ENCODE results near the gene ARL6IP5. TPM values are rescaled to one million over a fixed set of nuclear protein-coding genes. Genes with fewer than 3 reads are reported as not detected.

ARL6IP5 gene
- total RNA-seq, 1 experiment from 2014 or later = 16.9 TPM

- H2BK15ac ChIP-seq (ENCODE audit: low read depth, low read length) = no peak overlapping the region
- H3K79me2 ChIP-seq (ENCODE audit: insufficient read depth, low read length) = no peaks in the 10 kb centered on the region
- no peak overlapping the region for H4K8ac ChIP-seq (replicated peaks; ENCODE audit: insufficient read length, low read depth, low read length)
- H2AFZ ChIP-seq (ENCODE audit: low read length) = no peak overlapping the region
- H3K4me2 ChIP-seq (ENCODE audit: insufficient read depth, insufficient read length, low read length) = no peak overlapping the region
- no peak overlapping the region for H2BK120ac ChIP-seq (ENCODE audit: low read depth, low read length, poor library complexity, severe bottlenecking)
- H3K79me1 ChIP-seq (ENCODE audit: insufficient read depth, low read depth, low read length, poor library complexity, severe bottlenecking) = no peaks in the 10 kb centered on the region
- no peak overlapping the region for H3K27ac ChIP-seq (ENCODE audit: insufficient read length, low read depth, low read length)
- H4K5ac ChIP-seq (ENCODE audit: insufficient read length, low read depth, low read length) = no peak overlapping the region
- H3K4me1 Mint-ChIP-seq = peaks cover 12 to 23% of the 10 kb centered on the region in 2 experiments
- H2BK5ac ChIP-seq (ENCODE audit: insufficient read length, low read length) = no peak overlapping the region
- no peak overlapping the region for H3T11ph ChIP-seq (ENCODE audit: low read length)
- no peaks in the 10 kb centered on the region for H3K23me2 ChIP-seq (ENCODE audit: insufficient read length, low read depth, low read length, poor library complexity, severe bottlenecking)
- no peak overlapping the region for H4K91ac ChIP-seq (ENCODE audit: insufficient read length, low read depth, low read length)
- no peaks in the 10 kb centered on the region for H4K20me1 ChIP-seq (ENCODE audit: control insufficient read depth, insufficient read depth, insufficient read length)
- H3K9me3 Mint-ChIP-seq = no peaks in the 10 kb centered on the region
- H3K36me3 Mint-ChIP-seq (ENCODE audit: insufficient read depth in 1 of 3, low read depth in 3 of 3) = no peaks in the 10 kb centered on the region
- no peak overlapping the region for H3K4ac ChIP-seq (ENCODE audit: low read depth, low read length)
- H2BK12ac ChIP-seq (ENCODE audit: insufficient read length, low read depth, low read length) = no peak overlapping the region
- H3K9me3 ChIP-seq (ENCODE audit: control insufficient read depth, low read depth, low read length) = no peaks in the 10 kb centered on the region
- no peak overlapping the region for H2BK20ac ChIP-seq (ENCODE audit: low read depth, low read length, poor library complexity, severe bottlenecking)
- H3K9ac ChIP-seq (ENCODE audit: extremely low read depth, insufficient read length, low read length) = no peak overlapping the region
- no peak overlapping the region for H3K18ac ChIP-seq (ENCODE audit: insufficient read length, low read depth, low read length)
- H3K23ac ChIP-seq (ENCODE audit: insufficient read length, low read depth, low read length) = no peak overlapping the region
- WGBS (ENCODE audit: extremely low coverage, insufficient read length, low lambda C conversion rate) = no CpG with 5 or more reads among the region's 3 CpGs
- no peak for TF ChIP-seq CTCF (conservative IDR thresholded peaks at IDR 0.05)
- peaks cover 4% of the 10 kb centered on the region; the same call in 1 of the 2 replicates for H3K27me3 ChIP-seq (ENCODE audit: insufficient read depth, low read length)
- H3K27ac Mint-ChIP-seq = no peak overlapping the region
- DNase-seq = no peak
- no peaks in the 10 kb centered on the region; the same call in 1 of the 2 replicates for H3K4me1 ChIP-seq (ENCODE audit: insufficient read depth, low read length)
- H3K4me3 Mint-ChIP-seq = no peak overlapping the region
- H3K27me3 Mint-ChIP-seq (ENCODE audit: low read depth) = peaks cover 92% of the 10 kb centered on the region
- H3K14ac ChIP-seq (ENCODE audit: insufficient read depth, low read length) = no peak overlapping the region
- no peak overlapping the region for H2AK5ac ChIP-seq (ENCODE audit: insufficient read length, low read length)
- no peak overlapping the region for H3K56ac ChIP-seq (ENCODE audit: insufficient read length, low read depth, low read length)
These were observed 57.4 kb downstream of the ARL6IP5 start for GRCh38 chr3:69142090-69142489.

All from H9 (cell line).